ENCODE measurements around the gene E2F4.
A peak's percentile ranks its signal among the peaks of the same experiment; 100 is the strongest.

DNA sequence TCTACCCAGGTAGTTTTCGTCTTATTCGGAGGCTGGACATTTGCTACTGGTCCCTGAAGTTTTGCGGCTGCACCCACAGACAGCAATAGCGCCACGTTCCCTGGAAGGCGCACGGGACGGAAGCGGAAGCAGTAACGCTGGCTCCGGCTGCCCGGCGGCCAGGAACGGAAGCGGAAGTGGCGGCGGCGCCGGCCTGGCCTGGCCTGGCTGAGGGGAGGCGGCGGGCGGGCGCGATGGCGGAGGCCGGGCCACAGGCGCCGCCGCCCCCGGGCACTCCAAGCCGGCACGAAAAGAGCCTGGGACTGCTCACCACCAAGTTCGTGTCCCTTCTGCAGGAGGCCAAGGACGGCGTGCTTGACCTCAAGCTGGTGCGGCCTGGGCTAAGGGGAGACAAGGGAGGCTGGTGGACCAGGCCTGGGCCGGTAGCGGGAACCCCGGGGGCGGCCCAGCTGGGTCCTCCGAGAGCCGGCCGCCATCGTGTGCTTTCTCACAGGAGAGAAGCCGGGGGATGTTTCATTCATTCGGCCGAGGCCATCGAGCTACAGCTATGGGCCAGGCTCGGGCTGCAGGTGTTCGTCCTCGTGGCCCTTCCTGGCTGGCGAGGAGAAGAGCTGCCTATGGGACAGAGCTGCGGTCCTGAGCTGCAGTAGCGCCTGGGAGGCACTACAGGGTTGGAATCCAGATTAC is at the start of gene E2F4:
- TF ChIP-seq JUNB (IDR thresholded peaks at IDR 0.05; ENCODE audit: unreplicated experiment): peak; percentile 100
- TF ChIP-seq EZH2phosphoT487 (IDR thresholded peaks at IDR 0.05; ENCODE audit: unreplicated experiment): no peak
- TF ChIP-seq, protein P1, sequence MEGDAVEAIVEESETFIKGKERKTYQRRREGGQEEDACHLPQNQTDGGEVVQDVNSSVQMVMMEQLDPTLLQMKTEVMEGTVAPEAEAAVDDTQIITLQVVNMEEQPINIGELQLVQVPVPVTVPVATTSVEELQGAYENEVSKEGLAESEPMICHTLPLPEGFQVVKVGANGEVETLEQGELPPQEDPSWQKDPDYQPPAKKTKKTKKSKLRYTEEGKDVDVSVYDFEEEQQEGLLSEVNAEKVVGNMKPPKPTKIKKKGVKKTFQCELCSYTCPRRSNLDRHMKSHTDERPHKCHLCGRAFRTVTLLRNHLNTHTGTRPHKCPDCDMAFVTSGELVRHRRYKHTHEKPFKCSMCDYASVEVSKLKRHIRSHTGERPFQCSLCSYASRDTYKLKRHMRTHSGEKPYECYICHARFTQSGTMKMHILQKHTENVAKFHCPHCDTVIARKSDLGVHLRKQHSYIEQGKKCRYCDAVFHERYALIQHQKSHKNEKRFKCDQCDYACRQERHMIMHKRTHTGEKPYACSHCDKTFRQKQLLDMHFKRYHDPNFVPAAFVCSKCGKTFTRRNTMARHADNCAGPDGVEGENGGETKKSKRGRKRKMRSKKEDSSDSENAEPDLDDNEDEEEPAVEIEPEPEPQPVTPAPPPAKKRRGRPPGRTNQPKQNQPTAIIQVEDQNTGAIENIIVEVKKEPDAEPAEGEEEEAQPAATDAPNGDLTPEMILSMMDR (conservative IDR thresholded peaks at IDR 0.05; ENCODE audit: low read depth in 2 of 2): no peak
- TF ChIP-seq, protein P2, sequence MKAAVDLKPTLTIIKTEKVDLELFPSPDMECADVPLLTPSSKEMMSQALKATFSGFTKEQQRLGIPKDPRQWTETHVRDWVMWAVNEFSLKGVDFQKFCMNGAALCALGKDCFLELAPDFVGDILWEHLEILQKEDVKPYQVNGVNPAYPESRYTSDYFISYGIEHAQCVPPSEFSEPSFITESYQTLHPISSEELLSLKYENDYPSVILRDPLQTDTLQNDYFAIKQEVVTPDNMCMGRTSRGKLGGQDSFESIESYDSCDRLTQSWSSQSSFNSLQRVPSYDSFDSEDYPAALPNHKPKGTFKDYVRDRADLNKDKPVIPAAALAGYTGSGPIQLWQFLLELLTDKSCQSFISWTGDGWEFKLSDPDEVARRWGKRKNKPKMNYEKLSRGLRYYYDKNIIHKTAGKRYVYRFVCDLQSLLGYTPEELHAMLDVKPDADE (IDR thresholded peaks at IDR 0.05): peak; percentile 86
